HL-60/S4 treated with retinoic acid at 250 ng/mL for 4 days and 3 days (cell line): Measurements from ENCODE around the gene OR9Q1.
"Not testable (repeated sequence)": the region's sequence is repeated elsewhere in the genome, so short reads cannot be mapped to it uniquely, and the experiment has no call there.

Experiments
- in situ Hi-C: fragments of 300-500 bp; cut with MboI; formaldehyde crosslinking; loops from 2 replicates; pipeline ENCODE4 v1.7.0; 2022; ENCODE audit warnings: low sequenced_read_pairs

The OR9Q1 gene

GRCh38 chr11:58133309-58134076, 109.8 kb downstream of the OR9Q1 start:
- in situ Hi-C loops: no loop called here

GRCh38 chr11:58134151-58134550, 110.5 kb downstream of the OR9Q1 start:
- in situ Hi-C loops: no loop called here

- in situ Hi-C loops: no loop called here
Measured at GRCh38 chr11:58135171-58135570, 111.5 kb downstream of the OR9Q1 start.

GRCh38 chr11:58142761-58143160, 119.1 kb downstream of the OR9Q1 start:
- in situ Hi-C loops: no loop called here

- in situ Hi-C loops: no loop called here
Measured at GRCh38 chr11:58152781-58153180, 129.1 kb downstream of the OR9Q1 start.

- in situ Hi-C loops: no loop called here
Measured at GRCh38 chr11:58164389-58164788, 140.7 kb downstream of the OR9Q1 start.

- in situ Hi-C loops: no loop called here
Measured at GRCh38 chr11:58164990-58165389, 141.3 kb downstream of the OR9Q1 start.

GRCh38 chr11:58165504-58166106, 141.9 kb downstream of the OR9Q1 start:
- in situ Hi-C loops: no loop called here

GRCh38 chr11:58177409-58178054, 153.9 kb downstream of the OR9Q1 start:
- in situ Hi-C loops: no loop called here

- in situ Hi-C loops: no loop called here
Measured at GRCh38 chr11:58178444-58178843, 154.8 kb downstream of the OR9Q1 start.

GRCh38 chr11:58179648-58180047, 156.0 kb downstream of the OR9Q1 start:
- in situ Hi-C loops: no loop called here

- in situ Hi-C loops: no loop called here
Measured at GRCh38 chr11:58186938-58187337, 163.3 kb downstream of the OR9Q1 start.

GRCh38 chr11:58188770-58189169, 165.1 kb downstream of the OR9Q1 start, which contains the start of gene OR9Q2:
Gene OR9Q2, plus strand, starts transcription at chr11:58189070. Its CDS starts 1,421 bp downstream, at chr11:58190491.
- in situ Hi-C loops: no loop called here

- in situ Hi-C loops: no loop called here
Measured at GRCh38 chr11:58192229-58192628, 168.5 kb downstream of the OR9Q1 start.

- in situ Hi-C loops: no loop called here
Measured at GRCh38 chr11:58193391-58193790, 169.7 kb downstream of the OR9Q1 start.

- in situ Hi-C loops: no loop called here
Measured at GRCh38 chr11:58195939-58196338, 172.3 kb downstream of the OR9Q1 start.

- in situ Hi-C loops: no loop called here
Measured at GRCh38 chr11:58199271-58199670, 175.6 kb downstream of the OR9Q1 start.

GRCh38 chr11:58204042-58204441, 180.4 kb downstream of the OR9Q1 start, which contains the start of gene OR1S2:
Gene OR1S2, minus strand, starts transcription at chr11:58204142. Its CDS starts 0 bp downstream, at chr11:58204142.
- in situ Hi-C loops: no loop called here

GRCh38 chr11:58212420-58212819, 188.7 kb downstream of the OR9Q1 start, which contains the start of gene OR1S1:
Gene OR1S1, plus strand, starts transcription at chr11:58212720.
- in situ Hi-C loops: not testable (repeated sequence)

- in situ Hi-C loops: no loop called here
Measured at GRCh38 chr11:58216476-58216875, 192.8 kb downstream of the OR9Q1 start.

- in situ Hi-C loops: no loop called here
Measured at GRCh38 chr11:58222721-58223120, 199.0 kb downstream of the OR9Q1 start.
